Nephron (organoid): ENCODE results near the gene MACROD2.

Source experiments
- H3K27ac Mint-ChIP-seq, 3 experiments: 2 replicates each; pipeline ENCODE4 v1.8.0; 2020; ENCODE audit warnings: mixed read lengths in 3 of 3, mild to moderate bottlenecking in 2 of 3, moderate library complexity in 1 of 3
- H3K27me3 Mint-ChIP-seq: 2 replicates; pipeline ENCODE4 v1.8.0; 2021; ENCODE audit warnings: low read depth, mild to moderate bottlenecking, moderate library complexity, mixed read lengths
- H3K36me3 Mint-ChIP-seq: 2 replicates; pipeline ENCODE4 v1.8.0; 2020; ENCODE audit warnings: low read depth, mixed read lengths
- H3K4me1 Mint-ChIP-seq: 2 replicates; pipeline ENCODE4 v1.8.0; 2020; ENCODE audit warnings: mixed read lengths
- H3K4me3 Mint-ChIP-seq, 3 experiments: 2 replicates each; pipeline ENCODE4 v1.8.0; 2020; ENCODE audit warnings: mild to moderate bottlenecking in 3 of 3, mixed read lengths in 3 of 3, moderate library complexity in 2 of 3
- H3K9me3 Mint-ChIP-seq: 2 replicates; pipeline ENCODE4 v1.8.0; 2020; ENCODE audit warnings: mixed read lengths
- CTCF ChIP-seq, 3 experiments: fragments of 200-600 bp; sonication (generic); IDR thresholded peaks; one replicate each; pipeline ENCODE4 v1.5.0; 2021; ENCODE audit warnings: antibody characterized with exemption in 3 of 3; ENCODE audit not compliant: unreplicated experiment in 3 of 3

MACROD2 gene

GRCh38 chr20:14331646-14332045 lies 336.3 kb downstream of the MACROD2 start:
- Mint-ChIP-seq H3K9me3 (no peaks in the 10 kb centered on the region), H3K27me3 (no peaks in the 10 kb centered on the region), H3K4me1 (peaks cover 43% of the 10 kb centered on the region), H3K36me3 (peaks cover 50% of the 10 kb centered on the region), H3K27ac (peak overlapping the region; percentile 74 to 96 (median 93)), H3K4me3 (peak overlapping the region; percentile 88 to 95 (median 90))
- TF ChIP-seq CTCF (IDR thresholded peaks at IDR 0.05; ENCODE audit: unreplicated experiment in 3 of 3), result no peak

- no peak for TF ChIP-seq CTCF (IDR thresholded peaks at IDR 0.05; ENCODE audit: unreplicated experiment in 3 of 3)
Measured at GRCh38 chr20:14332866-14333265, 337.6 kb downstream of the MACROD2 start.

GRCh38 chr20:14333721-14334120 lies 338.4 kb downstream of the MACROD2 start:
- H3K4me1 Mint-ChIP-seq, result peaks cover 42% of the 10 kb centered on the region
- H3K4me3 Mint-ChIP-seq, result peak overlapping the region; percentile 88 to 95 (median 90)
- peak overlapping the region; percentile 87 to 96 (median 93) for H3K27ac Mint-ChIP-seq
- no peaks in the 10 kb centered on the region for H3K27me3 Mint-ChIP-seq
- H3K9me3 Mint-ChIP-seq, result no peaks in the 10 kb centered on the region
- TF ChIP-seq CTCF (IDR thresholded peaks at IDR 0.05; ENCODE audit: unreplicated experiment in 3 of 3), result no peak
- H3K36me3 Mint-ChIP-seq, result peaks cover 33% of the 10 kb centered on the region

More at GRCh38 chr20:14332866-14333265, 337.6 kb downstream of the MACROD2 start:
- peak overlapping the region; percentile 88 to 95 (median 90) for H3K4me3 Mint-ChIP-seq
- H3K9me3 Mint-ChIP-seq, result no peaks in the 10 kb centered on the region
- peaks cover 43% of the 10 kb centered on the region for H3K4me1 Mint-ChIP-seq
- H3K36me3 Mint-ChIP-seq, result peaks cover 41% of the 10 kb centered on the region
- H3K27ac Mint-ChIP-seq, result peak overlapping the region; percentile 87 to 96 (median 93)
- H3K27me3 Mint-ChIP-seq, result no peaks in the 10 kb centered on the region

- H3K4me1 Mint-ChIP-seq, result peaks cover 35% of the 10 kb centered on the region
- H3K27ac Mint-ChIP-seq, result peak overlapping the region; percentile 92 to 96 (median 93)
- peak overlapping the region; percentile 88 to 95 (median 90) for H3K4me3 Mint-ChIP-seq
- H3K36me3 Mint-ChIP-seq, result peaks cover 27% of the 10 kb centered on the region
- no peaks in the 10 kb centered on the region for H3K9me3 Mint-ChIP-seq
- no peaks in the 10 kb centered on the region for H3K27me3 Mint-ChIP-seq
- peak; percentile 47 to 70 (median 53) for TF ChIP-seq CTCF (IDR thresholded peaks at IDR 0.05; ENCODE audit: unreplicated experiment in 3 of 3)
Measured at GRCh38 chr20:14334306-14334930, 339.1 kb downstream of the MACROD2 start.

GRCh38 chr20:14335052-14335451 lies 339.7 kb downstream of the MACROD2 start:
- Mint-ChIP-seq H3K27me3 (no peaks in the 10 kb centered on the region), H3K27ac (peak overlapping the region; percentile 92 to 96 (median 93)), H3K36me3 (peaks cover 23% of the 10 kb centered on the region), H3K9me3 (no peaks in the 10 kb centered on the region), H3K4me1 (peaks cover 32% of the 10 kb centered on the region), H3K4me3 (peak overlapping the region; percentile 88 to 95 (median 90))
- TF ChIP-seq CTCF (IDR thresholded peaks at IDR 0.05; ENCODE audit: unreplicated experiment in 3 of 3), result no peak

GRCh38 chr20:14336686-14337085 lies 341.4 kb downstream of the MACROD2 start:
- peak in 1 of 3 experiments; percentile 9 for TF ChIP-seq CTCF (IDR thresholded peaks at IDR 0.05; ENCODE audit: unreplicated experiment in 3 of 3)
- H3K4me1 Mint-ChIP-seq, result peaks cover 19% of the 10 kb centered on the region
- H3K36me3 Mint-ChIP-seq, result peaks cover 10% of the 10 kb centered on the region

More at GRCh38 chr20:14336686-14337085, 341.4 kb downstream of the MACROD2 start:
- H3K9me3 Mint-ChIP-seq, result no peaks in the 10 kb centered on the region
- H3K27ac Mint-ChIP-seq, result peak overlapping the region; percentile 93 to 96 (median 95)
- H3K27me3 Mint-ChIP-seq, result no peaks in the 10 kb centered on the region
- peak overlapping the region; percentile 88 to 95 (median 90) for H3K4me3 Mint-ChIP-seq
